GM19351 (cell line): Measurements from ENCODE around the gene CC2D2A.
A peak's percentile ranks its signal among the peaks of the same experiment; 100 is the strongest.
"Not testable (repeated sequence)": the region's sequence is repeated elsewhere in the genome, so short reads cannot be mapped to it uniquely, and the experiment has no call there.

ENCODE experiments used
- ATAC-seq: cut with Tn5 transposase; IDR thresholded peaks from one replicate; pipeline ENCODE4 v1.9.1; 2021; ENCODE audit warnings: mild to moderate bottlenecking, moderate library complexity; ENCODE audit not compliant: unreplicated experiment

Gene CC2D2A

GRCh38 chr4:15614891-15615290, 145.2 kb downstream of the CC2D2A start:
- ATAC-seq = not testable (repeated sequence)

GRCh38 chr4:15617407-15617806, 147.7 kb downstream of the CC2D2A start:
- not testable (repeated sequence) for ATAC-seq

GRCh38 chr4:15636818-15637217, 167.1 kb downstream of the CC2D2A start:
- ATAC-seq = no peak

- no peak for ATAC-seq
These were observed 168.7 kb downstream of the CC2D2A start for GRCh38 chr4:15638418-15638817.

GRCh38 chr4:15648600-15648999, 178.9 kb downstream of the CC2D2A start:
- peak; percentile 63 for ATAC-seq

- ATAC-seq = peak; percentile 42
These were observed 180.3 kb downstream of the CC2D2A start for GRCh38 chr4:15649914-15650545.
